GM12892 (cell line): ENCODE data around the gene EPOP.
"Not testable (repeated sequence)": the region's sequence is repeated elsewhere in the genome, so short reads cannot be mapped to it uniquely, and the experiment has no call there.

Source experiments
- DNase-seq: peaks from one replicate; pipeline ENCODE4 v3.0.0; 2011; ENCODE audit not compliant: insufficient read length
- FAIRE-seq: peaks from 2 replicates; lab custom pipeline; 2011; peaks lifted over from hg19 to GRCh38; lab: Jason Lieb, UNC
- POLR2A ChIP-seq: IDR thresholded peaks from 2 replicates; pipeline ENCODE4 v1.6.1; 2011; ENCODE audit warnings: low read depth, low read length, control low read depth
- POLR2AphosphoS5 ChIP-seq: IDR thresholded peaks from 2 replicates; pipeline ENCODE4 v1.6.1; 2011; ENCODE audit warnings: low read depth, low read length, control low read depth
- TAF1 ChIP-seq: IDR thresholded peaks from 2 replicates; pipeline ENCODE4 v1.6.1; 2011; ENCODE audit warnings: low read depth, mild to moderate bottlenecking, control low read depth, low read length, borderline replicate concordance

The EPOP gene

DNA sequence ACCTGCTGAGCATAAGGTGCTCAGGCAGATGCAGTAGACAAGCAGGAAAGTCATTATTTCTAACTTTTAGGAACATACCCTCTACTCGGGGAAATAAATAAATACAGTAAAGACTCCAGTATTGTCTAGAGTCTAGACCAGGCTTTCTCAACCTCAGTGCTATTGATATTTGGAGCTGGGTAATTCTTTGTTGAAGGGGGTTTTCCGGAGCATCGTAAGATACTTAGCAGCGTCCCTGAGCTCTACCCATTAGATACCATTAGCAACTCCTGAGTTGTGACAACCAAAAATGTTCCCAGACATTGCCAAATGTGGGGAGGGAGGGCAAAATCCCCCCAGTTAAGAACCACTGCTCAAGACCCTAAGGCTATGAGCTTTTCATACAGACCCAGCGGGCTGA is 21.1 kb downstream of the EPOP start:
- FAIRE-seq (no peak), DNase-seq (no peak)
- TF ChIP-seq POLR2AphosphoS5 (no peak), TAF1 (0 out of 2 replicates have a peak, but pooled peaks have one; percentile 7), POLR2A (no peak)

DNA sequence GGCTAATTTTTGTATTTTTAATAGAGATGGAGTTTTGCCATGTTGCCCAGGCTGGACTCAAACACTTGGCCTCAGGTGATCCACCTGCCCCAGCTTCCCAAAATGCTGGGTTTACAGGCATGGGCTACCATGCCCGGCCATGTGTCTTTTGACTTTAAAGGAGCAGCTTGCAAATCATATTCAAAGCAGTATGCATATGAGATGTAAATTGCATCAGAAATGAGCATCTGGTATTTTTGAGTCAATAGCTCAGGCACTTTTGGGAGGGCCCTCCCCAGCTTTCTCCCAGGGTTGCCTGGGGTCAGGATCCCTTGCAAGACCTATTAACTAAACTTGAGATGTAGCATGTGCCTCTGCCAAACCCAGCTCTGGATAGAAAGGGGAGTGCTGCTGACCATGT is 21.5 kb downstream of the EPOP start:
- no peak for TF ChIP-seq POLR2A
- TF ChIP-seq POLR2AphosphoS5, result no peak
- no peak for TF ChIP-seq TAF1
- no peak for FAIRE-seq
- DNase-seq, result no peak

- not testable (repeated sequence) for FAIRE-seq, DNase-seq
These were observed 24.0 kb downstream of the EPOP start for GRCh38 chr17:38650653-38651173.

- FAIRE-seq (no peak), DNase-seq (no peak)
- TF ChIP-seq TAF1, result no peak
- TF ChIP-seq POLR2AphosphoS5, result no peak
- no peak for TF ChIP-seq POLR2A
These were observed 36.8 kb downstream of the EPOP start for GRCh38 chr17:38637951-38638350.

DNA sequence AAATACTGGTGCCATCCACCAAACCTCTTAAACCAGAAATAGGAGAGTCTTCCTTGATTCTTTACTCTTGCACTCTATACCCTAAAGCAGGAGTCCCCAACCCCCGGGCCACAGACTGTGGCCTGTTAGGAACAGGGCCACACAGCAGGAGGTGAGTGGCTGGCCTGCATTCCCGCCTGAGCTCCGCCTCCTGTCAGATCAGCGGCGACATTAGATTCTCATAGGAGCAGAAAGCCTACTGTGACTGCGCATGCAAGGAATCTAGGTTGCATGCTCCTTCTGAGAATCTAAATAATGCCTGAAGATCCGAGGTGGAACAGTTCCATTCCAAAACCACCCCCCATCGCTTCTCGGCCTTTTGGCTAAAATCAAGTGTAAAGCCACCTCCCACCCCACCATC is 38.7 kb downstream of the EPOP start:
- no peak for DNase-seq
- TF ChIP-seq TAF1 (no peak), POLR2AphosphoS5 (no peak), POLR2A (no peak)
- no peak for FAIRE-seq

GRCh38 chr17:38632334-38632733 is 42.4 kb downstream of the EPOP start:
- FAIRE-seq, result no peak
- TF ChIP-seq POLR2AphosphoS5, result no peak
- TF ChIP-seq TAF1, result no peak
- no peak for TF ChIP-seq POLR2A
- DNase-seq, result no peak

GRCh38 chr17:38628441-38628840 is 46.3 kb downstream of the EPOP start:
- FAIRE-seq (no peak), DNase-seq (no peak)
- TF ChIP-seq TAF1, result no peak
- TF ChIP-seq POLR2AphosphoS5, result no peak
- TF ChIP-seq POLR2A, result no peak

- FAIRE-seq, result no peak
- no peak for TF ChIP-seq TAF1
- no peak for TF ChIP-seq POLR2A
- TF ChIP-seq POLR2AphosphoS5, result no peak
- DNase-seq, result no peak
These were observed 46.8 kb downstream of the EPOP start for GRCh38 chr17:38627957-38628356.

DNA sequence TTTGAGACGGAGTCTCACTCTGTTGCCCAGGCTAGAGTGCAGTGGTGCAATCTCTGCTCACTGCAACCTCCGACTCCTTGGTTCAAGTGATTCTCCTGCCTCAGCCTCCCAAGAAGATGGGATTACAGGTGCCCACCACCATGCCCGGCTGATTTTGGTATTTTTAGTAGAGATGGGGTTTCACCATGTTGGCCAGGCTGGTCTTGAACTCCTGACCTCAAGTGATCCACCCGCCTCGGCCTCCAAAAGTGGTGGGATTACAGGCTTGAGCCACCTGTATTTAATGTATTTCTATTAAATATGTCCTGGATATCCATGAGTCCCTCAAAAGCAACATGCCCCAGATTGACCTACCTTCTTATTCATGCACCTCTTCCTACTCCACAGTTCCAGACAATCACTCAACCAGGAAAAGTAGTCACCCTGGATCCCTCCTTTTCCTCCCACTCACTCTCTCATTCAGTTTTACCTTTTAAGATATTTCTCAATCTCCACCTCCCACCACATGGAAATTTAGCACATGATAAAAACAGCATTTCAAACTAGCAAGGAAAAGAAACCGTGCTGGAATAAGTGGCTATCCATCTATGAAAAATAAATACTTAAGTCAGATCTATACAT is 48.0 kb downstream of the EPOP start:
- FAIRE-seq, DNase-seq: not testable (repeated sequence)

GRCh38 chr17:38625482-38625881 is 49.3 kb downstream of the EPOP start:
- FAIRE-seq (no peak), DNase-seq (no peak)
- TF ChIP-seq POLR2A (no peak), POLR2AphosphoS5 (no peak), TAF1 (no peak)

GRCh38 chr17:38624782-38625355 is 49.9 kb downstream of the EPOP start:
- not testable (repeated sequence) for DNase-seq, FAIRE-seq
